Activated naive CD8-positive, alpha-beta T cell treated with anti-CD3 and anti-CD28 coated beads for 36 hours (primary cell): ENCODE data around the gene ATG9B. TPM values are rescaled to one million over a fixed set of nuclear protein-coding genes. Genes with fewer than 3 reads are reported as not detected.
A peak's percentile ranks its signal among the peaks of the same experiment; 100 is the strongest.

ENCODE experiments used
- DNase-seq: peaks from one replicate; pipeline ENCODE4 v3.0.0; 2021
- H3K27ac Mint-ChIP-seq: one replicate; pipeline ENCODE4 v1.8.0; 2022; ENCODE audit warnings: mild to moderate bottlenecking, moderate library complexity, mixed read lengths
- H3K27me3 Mint-ChIP-seq: one replicate; pipeline ENCODE4 v1.8.0; 2022; ENCODE audit warnings: mild to moderate bottlenecking, mixed read lengths
- H3K36me3 Mint-ChIP-seq: one replicate; pipeline ENCODE4 v1.8.0; 2021; ENCODE audit warnings: mild to moderate bottlenecking, mixed read lengths
- H3K4me1 Mint-ChIP-seq: one replicate; pipeline ENCODE4 v1.8.0; 2021; ENCODE audit warnings: mixed read lengths
- H3K4me3 Mint-ChIP-seq: one replicate; pipeline ENCODE4 v1.8.0; 2022; ENCODE audit warnings: mild to moderate bottlenecking, moderate library complexity, mixed read lengths
- H3K9me3 Mint-ChIP-seq: one replicate; pipeline ENCODE4 v1.8.0; 2022; ENCODE audit warnings: mixed read lengths
- total RNA-seq, 2 experiments: library from RNA; stranded (reverse); gene quantifications; one replicate each; pipeline ENCODE4 v1.2.3, GENCODE V29; 2021

The ATG9B gene
- total RNA-seq, 2 experiments from 2014 or later, result 12.3 TPM

- Mint-ChIP-seq H3K36me3 (peaks cover 2% of the 10 kb centered on the region), H3K27ac (no peak overlapping the region), H3K9me3 (peaks cover 17% of the 10 kb centered on the region), H3K4me3 (peak overlapping the region; percentile 34), H3K27me3 (no peaks in the 10 kb centered on the region), H3K4me1 (peaks cover 15% of the 10 kb centered on the region)
- no peak for DNase-seq
Observed at GRCh38 chr7:150994838-150995510, 29.3 kb downstream of the ATG9B start.

GRCh38 chr7:150994141-150994837 is 30.0 kb downstream of the ATG9B start:
- peaks cover 20% of the 10 kb centered on the region for H3K9me3 Mint-ChIP-seq
- peaks cover 2% of the 10 kb centered on the region for H3K36me3 Mint-ChIP-seq
- H3K27ac Mint-ChIP-seq, result no peak overlapping the region

GRCh38 chr7:150993511-150993910 is 30.8 kb downstream of the ATG9B start:
- Mint-ChIP-seq H3K27ac (no peak overlapping the region), H3K9me3 (peaks cover 20% of the 10 kb centered on the region), H3K36me3 (peaks cover 2% of the 10 kb centered on the region), H3K4me1 (peaks cover 15% of the 10 kb centered on the region), H3K4me3 (no peak overlapping the region), H3K27me3 (peaks cover 1% of the 10 kb centered on the region)
- no peak for DNase-seq

More at GRCh38 chr7:150994141-150994837, 30.0 kb downstream of the ATG9B start:
- no peak for DNase-seq
- Mint-ChIP-seq H3K4me1 (peaks cover 15% of the 10 kb centered on the region), H3K4me3 (no peak overlapping the region), H3K27me3 (no peaks in the 10 kb centered on the region)

GRCh38 chr7:150992833-150993302 is 31.4 kb downstream of the ATG9B start:
- H3K27me3 Mint-ChIP-seq, result peaks cover 8% of the 10 kb centered on the region
- H3K4me3 Mint-ChIP-seq, result no peak overlapping the region
- peaks cover 20% of the 10 kb centered on the region for H3K9me3 Mint-ChIP-seq
- H3K27ac Mint-ChIP-seq, result peak overlapping the region; percentile 68
- no peak for DNase-seq
- H3K4me1 Mint-ChIP-seq, result peaks cover 19% of the 10 kb centered on the region
- peaks cover 2% of the 10 kb centered on the region for H3K36me3 Mint-ChIP-seq

GRCh38 chr7:150992051-150992640 is 32.1 kb downstream of the ATG9B start:
- peaks cover 8% of the 10 kb centered on the region for H3K27me3 Mint-ChIP-seq
- DNase-seq, result no peak
- no peak overlapping the region for H3K4me3 Mint-ChIP-seq
- H3K9me3 Mint-ChIP-seq, result peaks cover 20% of the 10 kb centered on the region
- no peak overlapping the region for H3K27ac Mint-ChIP-seq
- peaks cover 2% of the 10 kb centered on the region for H3K36me3 Mint-ChIP-seq
- H3K4me1 Mint-ChIP-seq, result peaks cover 13% of the 10 kb centered on the region

GRCh38 chr7:150990416-150991186 is 33.7 kb downstream of the ATG9B start, which contains the start of gene NOS3:
Gene NOS3, plus strand, starts transcription at chr7:150991017. Its CDS starts 2,787 bp downstream, at chr7:150993804.
- peaks cover 15% of the 10 kb centered on the region for H3K27me3 Mint-ChIP-seq
- H3K36me3 Mint-ChIP-seq, result peaks cover 2% of the 10 kb centered on the region
- no peak within 1 kb of the TSS for H3K4me3 Mint-ChIP-seq
- no peak within 1 kb of the TSS for H3K27ac Mint-ChIP-seq
- peaks cover 20% of the 10 kb centered on the region for H3K9me3 Mint-ChIP-seq
- no peak for DNase-seq
- peaks cover 17% of the 10 kb centered on the region for H3K4me1 Mint-ChIP-seq

- Mint-ChIP-seq H3K36me3 (peaks cover 2% of the 10 kb centered on the region), H3K9me3 (peaks cover 20% of the 10 kb centered on the region), H3K4me3 (no peak overlapping the region), H3K27me3 (peaks cover 18% of the 10 kb centered on the region), H3K4me1 (peaks cover 16% of the 10 kb centered on the region), H3K27ac (no peak overlapping the region)
- DNase-seq, result no peak
Observed at GRCh38 chr7:150989456-150989855, 34.8 kb downstream of the ATG9B start.

GRCh38 chr7:150988230-150989226 is 35.8 kb downstream of the ATG9B start:
- peak; percentile 65 for DNase-seq
- H3K4me3 Mint-ChIP-seq, result peak overlapping the region; percentile 13
- no peak overlapping the region for H3K27ac Mint-ChIP-seq

GRCh38 chr7:150986556-150986955 is 37.7 kb downstream of the ATG9B start:
- no peak overlapping the region for H3K4me3 Mint-ChIP-seq
- peaks cover 40% of the 10 kb centered on the region for H3K27me3 Mint-ChIP-seq
- H3K36me3 Mint-ChIP-seq, result no peaks in the 10 kb centered on the region
- peaks cover 18% of the 10 kb centered on the region for H3K9me3 Mint-ChIP-seq
- no peak for DNase-seq
- no peak overlapping the region for H3K27ac Mint-ChIP-seq
- peaks cover 17% of the 10 kb centered on the region for H3K4me1 Mint-ChIP-seq

More at GRCh38 chr7:150988230-150989226, 35.8 kb downstream of the ATG9B start:
- Mint-ChIP-seq H3K4me1 (peaks cover 16% of the 10 kb centered on the region), H3K9me3 (peaks cover 20% of the 10 kb centered on the region), H3K27me3 (peaks cover 23% of the 10 kb centered on the region), H3K36me3 (peaks cover 2% of the 10 kb centered on the region)

GRCh38 chr7:150986099-150986512 is 38.2 kb downstream of the ATG9B start:
- no peak overlapping the region for H3K27ac Mint-ChIP-seq
- peaks cover 15% of the 10 kb centered on the region for H3K9me3 Mint-ChIP-seq
- peaks cover 45% of the 10 kb centered on the region for H3K27me3 Mint-ChIP-seq
- H3K4me1 Mint-ChIP-seq, result peaks cover 17% of the 10 kb centered on the region
- no peak overlapping the region for H3K4me3 Mint-ChIP-seq
- peak; percentile 49 for DNase-seq
- no peaks in the 10 kb centered on the region for H3K36me3 Mint-ChIP-seq

GRCh38 chr7:150983893-150984368 is 40.4 kb downstream of the ATG9B start:
- H3K27me3 Mint-ChIP-seq, result peaks cover 65% of the 10 kb centered on the region

GRCh38 chr7:150982351-150982750 is 41.9 kb downstream of the ATG9B start:
- no peak overlapping the region for H3K4me3 Mint-ChIP-seq
- DNase-seq, result no peak
- no peaks in the 10 kb centered on the region for H3K36me3 Mint-ChIP-seq
- no peak overlapping the region for H3K27ac Mint-ChIP-seq
- H3K4me1 Mint-ChIP-seq, result peaks cover 16% of the 10 kb centered on the region
- no peaks in the 10 kb centered on the region for H3K9me3 Mint-ChIP-seq
- H3K27me3 Mint-ChIP-seq, result peaks cover 66% of the 10 kb centered on the region

More at GRCh38 chr7:150983893-150984368, 40.4 kb downstream of the ATG9B start:
- Mint-ChIP-seq H3K4me3 (no peak overlapping the region), H3K4me1 (peaks cover 18% of the 10 kb centered on the region), H3K36me3 (no peaks in the 10 kb centered on the region), H3K9me3 (no peaks in the 10 kb centered on the region), H3K27ac (no peak overlapping the region)
- no peak for DNase-seq

GRCh38 chr7:150981644-150982043 is 42.6 kb downstream of the ATG9B start:
- Mint-ChIP-seq H3K27ac (no peak overlapping the region), H3K9me3 (no peaks in the 10 kb centered on the region), H3K27me3 (peaks cover 73% of the 10 kb centered on the region), H3K36me3 (no peaks in the 10 kb centered on the region), H3K4me1 (peaks cover 23% of the 10 kb centered on the region), H3K4me3 (no peak overlapping the region)
- DNase-seq, result no peak
